ENCODE measurements around the gene SYP. TPM values are rescaled to one million over a fixed set of nuclear protein-coding genes. Genes with fewer than 3 reads are reported as not detected.
A peak's percentile ranks its signal among the peaks of the same experiment; 100 is the strongest.
"Not testable (repeated sequence)": the region's sequence is repeated elsewhere in the genome, so short reads cannot be mapped to it uniquely, and the experiment has no call there.

Gene SYP
- total RNA-seq, 3 donors from 2014 or later (not counting 1 experiment from before 2014, with no cell fraction given), result 0.36 to 1.0 (median 0.80) TPM

- peak overlapping the region; percentile 57 for H3K4me3 ChIP-seq (ENCODE audit: low read length)
- peak overlapping the region; percentile 85 for H3K27ac ChIP-seq (ENCODE audit: low read length)
- Mint-ChIP-seq H3K36me3 (no peaks in the 10 kb centered on the region), H3K27me3 (ENCODE audit: low read depth in 2 of 2) (no peaks in the 10 kb centered on the region), H3K27ac (peak overlapping the region; percentile 83 to 96), H3K4me3 (peak overlapping the region; percentile 90), H3K4me1 (peaks cover 15 to 22% of the 10 kb centered on the region in 2 donors), H3K9me3 (no peaks in the 10 kb centered on the region)
- peak; percentile 82 to 91 for DNase-seq
- no peaks in the 10 kb centered on the region for H3K36me3 ChIP-seq (ENCODE audit: control insufficient read depth, insufficient read depth, low read length)
- peaks cover 15% of the 10 kb centered on the region for H3K4me1 ChIP-seq (ENCODE audit: control insufficient read depth, insufficient read depth, low read length)
- no peaks in the 10 kb centered on the region for H3K27me3 ChIP-seq (ENCODE audit: control insufficient read depth, insufficient read depth, low read length)
- H3K9me3 ChIP-seq (ENCODE audit: control insufficient read depth, insufficient read depth, low read length), result no peaks in the 10 kb centered on the region
- intact Hi-C loops (cut with micrococcal nuclease), result no loop called here
- 1% methylated on average over 60 of the region's 65 CpGs for WGBS (ENCODE audit: insufficient coverage)
- ATAC-seq, result peak; percentile 93 to 98 (median 95)
- peak; percentile 53 for TF ChIP-seq CTCF (IDR thresholded peaks at IDR 0.05)
These were observed 43.8 kb downstream of the SYP start for GRCh38 chrX:49155900-49156837.

- peak overlapping the region; percentile 85 for H3K27ac ChIP-seq (ENCODE audit: low read length)
- H3K9me3 Mint-ChIP-seq, result no peaks in the 10 kb centered on the region
- H3K36me3 ChIP-seq (ENCODE audit: control insufficient read depth, insufficient read depth, low read length), result no peaks in the 10 kb centered on the region
- peak overlapping the region; percentile 90 for H3K4me3 Mint-ChIP-seq
- no peak for TF ChIP-seq CTCF (IDR thresholded peaks at IDR 0.05)
- ATAC-seq (no peak), DNase-seq (peak in 1 of 2 donors; percentile 69)
- no peaks in the 10 kb centered on the region for H3K9me3 ChIP-seq (ENCODE audit: control insufficient read depth, insufficient read depth, low read length)
- H3K36me3 Mint-ChIP-seq, result no peaks in the 10 kb centered on the region
- intact Hi-C loops (cut with micrococcal nuclease), result no loop called here
- no peaks in the 10 kb centered on the region for H3K27me3 Mint-ChIP-seq (ENCODE audit: low read depth in 2 of 2)
- H3K4me1 Mint-ChIP-seq, result peaks cover 15 to 22% of the 10 kb centered on the region in 2 donors
- H3K27me3 ChIP-seq (ENCODE audit: control insufficient read depth, insufficient read depth, low read length), result no peaks in the 10 kb centered on the region
- peaks cover 15% of the 10 kb centered on the region for H3K4me1 ChIP-seq (ENCODE audit: control insufficient read depth, insufficient read depth, low read length)
- WGBS (ENCODE audit: insufficient coverage), result 3% methylated on average over 13 of the region's 18 CpGs
- H3K27ac Mint-ChIP-seq, result peak overlapping the region; percentile 83 to 96
- peak overlapping the region; percentile 57 for H3K4me3 ChIP-seq (ENCODE audit: low read length)
These were observed 44.6 kb downstream of the SYP start for GRCh38 chrX:49155243-49155899.

GRCh38 chrX:49153467-49153866, 46.5 kb downstream of the SYP start:
- H3K9me3 ChIP-seq (ENCODE audit: control insufficient read depth, insufficient read depth, low read length), result no peaks in the 10 kb centered on the region
- intact Hi-C loops (cut with micrococcal nuclease), result no loop called here
- H3K4me1 ChIP-seq (ENCODE audit: control insufficient read depth, insufficient read depth, low read length), result peaks cover 15% of the 10 kb centered on the region
- ATAC-seq, result no peak
- no peak overlapping the region for H3K27ac ChIP-seq (ENCODE audit: low read length)
- Mint-ChIP-seq H3K9me3 (no peaks in the 10 kb centered on the region), H3K4me1 (peaks cover 15 to 22% of the 10 kb centered on the region in 2 donors), H3K27me3 (ENCODE audit: low read depth in 2 of 2) (no peaks in the 10 kb centered on the region), H3K27ac (no peak overlapping the region), H3K4me3 (no peak overlapping the region), H3K36me3 (no peaks in the 10 kb centered on the region)
- TF ChIP-seq CTCF (IDR thresholded peaks at IDR 0.05), result no peak
- no peaks in the 10 kb centered on the region for H3K27me3 ChIP-seq (ENCODE audit: control insufficient read depth, insufficient read depth, low read length)
- DNase-seq, result no peak
- H3K36me3 ChIP-seq (ENCODE audit: control insufficient read depth, insufficient read depth, low read length), result no peaks in the 10 kb centered on the region
- WGBS (ENCODE audit: insufficient coverage), result no CpG with 5 or more reads among the region's 1 CpG
- no peak overlapping the region for H3K4me3 ChIP-seq (ENCODE audit: low read length)

- H3K4me1 ChIP-seq (ENCODE audit: control insufficient read depth, insufficient read depth, low read length); ATAC-seq; intact Hi-C loops (cut with micrococcal nuclease); H3K4me3 ChIP-seq (ENCODE audit: low read length); H3K27ac ChIP-seq (ENCODE audit: low read length); H3K36me3 Mint-ChIP-seq; H3K27me3 Mint-ChIP-seq (ENCODE audit: low read depth in 2 of 2); H3K9me3 ChIP-seq (ENCODE audit: control insufficient read depth, insufficient read depth, low read length); H3K27me3 ChIP-seq (ENCODE audit: control insufficient read depth, insufficient read depth, low read length); H3K27ac Mint-ChIP-seq; DNase-seq; H3K4me3 Mint-ChIP-seq; H3K36me3 ChIP-seq (ENCODE audit: control insufficient read depth, insufficient read depth, low read length); H3K4me1 Mint-ChIP-seq; H3K9me3 Mint-ChIP-seq: not testable (repeated sequence)
- 97% methylated on average over 12 of the region's 14 CpGs for WGBS (ENCODE audit: insufficient coverage)
These were observed 50.7 kb downstream of the SYP start for GRCh38 chrX:49149291-49149690.

GRCh38 chrX:49148390-49149100, 51.4 kb downstream of the SYP start:
- H3K4me1 ChIP-seq (ENCODE audit: control insufficient read depth, insufficient read depth, low read length); H3K9me3 Mint-ChIP-seq; H3K4me3 ChIP-seq (ENCODE audit: low read length); H3K36me3 Mint-ChIP-seq; H3K27ac Mint-ChIP-seq; H3K27me3 Mint-ChIP-seq (ENCODE audit: low read depth in 2 of 2); DNase-seq; intact Hi-C loops (cut with micrococcal nuclease); H3K36me3 ChIP-seq (ENCODE audit: control insufficient read depth, insufficient read depth, low read length); H3K27me3 ChIP-seq (ENCODE audit: control insufficient read depth, insufficient read depth, low read length); H3K4me1 Mint-ChIP-seq; H3K27ac ChIP-seq (ENCODE audit: low read length); H3K4me3 Mint-ChIP-seq; H3K9me3 ChIP-seq (ENCODE audit: control insufficient read depth, insufficient read depth, low read length); ATAC-seq: not testable (repeated sequence)
- WGBS (ENCODE audit: insufficient coverage), result 92% methylated on average over 17 of the region's 21 CpGs
